ENCODE results near the gene CCDC183. TPM values are rescaled to one million over a fixed set of nuclear protein-coding genes. Genes with fewer than 3 reads are reported as not detected.

CCDC183 gene
- polyA plus RNA-seq, 3 donors, result 0.54 to 2.1 TPM; not detected in 1

GRCh38 chr9:136759001-136759400, 37.1 kb upstream of the CCDC183 start:
- 78% methylated on average over 9 of the region's 9 CpGs for WGBS (ENCODE audit: insufficient coverage)
- intact Hi-C loops (cut with micrococcal nuclease), result no loop called here
- Histone ChIP-seq H4K20me1 (ENCODE audit: insufficient read depth, low read length) (no peaks in the 10 kb centered on the region), H2AFZ (ENCODE audit: insufficient read depth, low read depth, low read length, poor library complexity, severe bottlenecking) (no peak overlapping the region), H3K9me3 (replicated peaks in 1 of 2; ENCODE audit: control insufficient read depth in 1 of 2, insufficient read depth in 1 of 2, low read length in 2 of 2) (peaks cover 10 to 15% of the 10 kb centered on the region in 2 donors), H3K36me3 (replicated peaks in 1 of 2; ENCODE audit: control insufficient read depth in 1 of 2, insufficient read depth in 2 of 2, low read length in 2 of 2) (no peaks in the 10 kb centered on the region), H3K4me2 (replicated peaks; ENCODE audit: extremely low read depth, low read length, poor library complexity, severe bottlenecking) (no peak overlapping the region), H3K9ac (ENCODE audit: insufficient read depth, low read length, poor library complexity, severe bottlenecking) (no peak overlapping the region), H3K27ac (ENCODE audit: low read depth in 1 of 2, low read length in 2 of 2) (no peak overlapping the region), H3K4me3 (replicated peaks in 1 of 3; ENCODE audit: low read depth in 2 of 3, low read length in 3 of 3) (no peak overlapping the region), H3K79me2 (ENCODE audit: insufficient read depth, low read length) (no peaks in the 10 kb centered on the region), H3K4me1 (ENCODE audit: control insufficient read depth in 1 of 2, insufficient read depth in 2 of 2, low read length in 2 of 2) (no peaks in the 10 kb centered on the region), H3K27me3 (ENCODE audit: control insufficient read depth in 2 of 2, insufficient read depth in 2 of 2, low read length in 2 of 2) (no peaks in the 10 kb centered on the region)
- Mint-ChIP-seq H3K27me3 (ENCODE audit: low read depth in 3 of 3) (peaks cover 0 to 13% (median 12%) of the 10 kb centered on the region in 3 donors), H3K4me3 (no peak overlapping the region), H3K27ac (no peak overlapping the region), H3K4me1 (peaks cover 5% of the 10 kb centered on the region), H3K36me3 (peaks cover 0 to 4% of the 10 kb centered on the region in 2 donors), H3K9me3 (peaks cover 10 to 20% (median 16%) of the 10 kb centered on the region in 7 donors)
- TF ChIP-seq, protein P1, sequence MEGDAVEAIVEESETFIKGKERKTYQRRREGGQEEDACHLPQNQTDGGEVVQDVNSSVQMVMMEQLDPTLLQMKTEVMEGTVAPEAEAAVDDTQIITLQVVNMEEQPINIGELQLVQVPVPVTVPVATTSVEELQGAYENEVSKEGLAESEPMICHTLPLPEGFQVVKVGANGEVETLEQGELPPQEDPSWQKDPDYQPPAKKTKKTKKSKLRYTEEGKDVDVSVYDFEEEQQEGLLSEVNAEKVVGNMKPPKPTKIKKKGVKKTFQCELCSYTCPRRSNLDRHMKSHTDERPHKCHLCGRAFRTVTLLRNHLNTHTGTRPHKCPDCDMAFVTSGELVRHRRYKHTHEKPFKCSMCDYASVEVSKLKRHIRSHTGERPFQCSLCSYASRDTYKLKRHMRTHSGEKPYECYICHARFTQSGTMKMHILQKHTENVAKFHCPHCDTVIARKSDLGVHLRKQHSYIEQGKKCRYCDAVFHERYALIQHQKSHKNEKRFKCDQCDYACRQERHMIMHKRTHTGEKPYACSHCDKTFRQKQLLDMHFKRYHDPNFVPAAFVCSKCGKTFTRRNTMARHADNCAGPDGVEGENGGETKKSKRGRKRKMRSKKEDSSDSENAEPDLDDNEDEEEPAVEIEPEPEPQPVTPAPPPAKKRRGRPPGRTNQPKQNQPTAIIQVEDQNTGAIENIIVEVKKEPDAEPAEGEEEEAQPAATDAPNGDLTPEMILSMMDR (IDR thresholded peaks at IDR 0.05), result no peak
- no peak for DNase-seq

DNA sequence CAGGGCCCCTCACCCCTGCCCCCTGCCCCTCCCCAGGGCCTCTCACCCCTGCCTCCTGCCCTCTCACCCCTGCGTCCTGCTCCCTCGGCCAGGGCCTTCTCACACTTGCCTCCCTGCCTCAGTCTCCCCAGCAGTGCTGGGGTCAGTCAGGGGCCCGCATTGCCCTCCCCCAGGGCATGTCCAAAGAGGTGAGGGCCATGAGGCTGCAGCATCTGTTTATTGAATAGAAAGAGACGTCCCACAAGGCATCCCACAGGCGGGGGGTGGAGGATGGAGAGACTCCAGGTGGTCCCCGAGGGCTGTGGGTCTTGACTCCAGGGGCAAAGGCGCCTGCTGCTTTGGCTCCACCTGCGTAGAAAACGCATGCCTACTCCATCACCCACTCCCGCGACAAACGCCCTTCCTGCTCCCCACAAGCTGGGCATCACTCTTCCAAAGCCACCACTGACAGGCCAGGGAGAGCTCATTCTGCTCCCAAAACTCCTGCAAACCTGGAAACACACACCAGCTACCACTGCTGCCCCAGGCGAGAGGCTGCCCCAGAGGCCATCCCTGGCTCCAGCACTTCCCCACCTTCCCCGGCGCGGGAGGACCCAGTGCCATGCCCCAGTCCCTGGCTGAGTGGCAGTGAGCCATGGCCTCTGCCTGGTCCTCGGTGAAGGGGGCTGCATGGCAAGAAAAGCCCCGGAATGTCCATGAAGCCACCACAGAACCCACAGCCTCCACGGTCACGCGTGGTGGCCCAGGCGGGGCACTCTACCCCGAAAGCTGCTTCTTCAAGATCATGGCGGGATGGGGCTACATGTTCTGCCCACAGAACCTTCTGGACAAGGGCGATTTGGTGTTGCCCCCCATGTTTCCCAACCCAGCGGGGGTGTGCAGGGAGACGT, 36.5 kb upstream of the CCDC183 start:
- Histone ChIP-seq H3K27me3 (ENCODE audit: control insufficient read depth in 2 of 2, insufficient read depth in 2 of 2, low read length in 2 of 2) (no peaks in the 10 kb centered on the region), H3K27ac (ENCODE audit: low read depth in 1 of 2, low read length in 2 of 2) (no peak overlapping the region), H3K9ac (ENCODE audit: insufficient read depth, low read length, poor library complexity, severe bottlenecking) (no peak overlapping the region), H3K79me2 (ENCODE audit: insufficient read depth, low read length) (no peaks in the 10 kb centered on the region), H3K9me3 (replicated peaks in 1 of 2; ENCODE audit: control insufficient read depth in 1 of 2, insufficient read depth in 1 of 2, low read length in 2 of 2) (peaks cover 10 to 15% of the 10 kb centered on the region in 2 donors), H3K36me3 (replicated peaks in 1 of 2; ENCODE audit: control insufficient read depth in 1 of 2, insufficient read depth in 2 of 2, low read length in 2 of 2) (no peaks in the 10 kb centered on the region), H3K4me2 (replicated peaks; ENCODE audit: extremely low read depth, low read length, poor library complexity, severe bottlenecking) (no peak overlapping the region), H3K4me3 (replicated peaks in 1 of 3; ENCODE audit: low read depth in 2 of 3, low read length in 3 of 3) (no peak overlapping the region), H4K20me1 (ENCODE audit: insufficient read depth, low read length) (no peaks in the 10 kb centered on the region), H2AFZ (ENCODE audit: insufficient read depth, low read depth, low read length, poor library complexity, severe bottlenecking) (no peak overlapping the region), H3K4me1 (ENCODE audit: control insufficient read depth in 1 of 2, insufficient read depth in 2 of 2, low read length in 2 of 2) (no peaks in the 10 kb centered on the region)
- Mint-ChIP-seq H3K4me1 (peaks cover 5% of the 10 kb centered on the region), H3K36me3 (peaks cover 0 to 4% of the 10 kb centered on the region in 2 donors), H3K27me3 (ENCODE audit: low read depth in 3 of 3) (peaks cover 0 to 13% (median 12%) of the 10 kb centered on the region in 3 donors), H3K4me3 (no peak overlapping the region), H3K9me3 (peaks cover 10 to 18% (median 16%) of the 10 kb centered on the region in 7 donors), H3K27ac (no peak overlapping the region)
- WGBS (ENCODE audit: insufficient coverage), result 94% methylated on average over 20 of the region's 27 CpGs
- intact Hi-C loops (cut with micrococcal nuclease), result no loop called here
- TF ChIP-seq, protein P1 (IDR thresholded peaks at IDR 0.05), result no peak
- no peak for DNase-seq
